ENCODE results near the gene SPDYE4.

The SPDYE4 gene

DNA sequence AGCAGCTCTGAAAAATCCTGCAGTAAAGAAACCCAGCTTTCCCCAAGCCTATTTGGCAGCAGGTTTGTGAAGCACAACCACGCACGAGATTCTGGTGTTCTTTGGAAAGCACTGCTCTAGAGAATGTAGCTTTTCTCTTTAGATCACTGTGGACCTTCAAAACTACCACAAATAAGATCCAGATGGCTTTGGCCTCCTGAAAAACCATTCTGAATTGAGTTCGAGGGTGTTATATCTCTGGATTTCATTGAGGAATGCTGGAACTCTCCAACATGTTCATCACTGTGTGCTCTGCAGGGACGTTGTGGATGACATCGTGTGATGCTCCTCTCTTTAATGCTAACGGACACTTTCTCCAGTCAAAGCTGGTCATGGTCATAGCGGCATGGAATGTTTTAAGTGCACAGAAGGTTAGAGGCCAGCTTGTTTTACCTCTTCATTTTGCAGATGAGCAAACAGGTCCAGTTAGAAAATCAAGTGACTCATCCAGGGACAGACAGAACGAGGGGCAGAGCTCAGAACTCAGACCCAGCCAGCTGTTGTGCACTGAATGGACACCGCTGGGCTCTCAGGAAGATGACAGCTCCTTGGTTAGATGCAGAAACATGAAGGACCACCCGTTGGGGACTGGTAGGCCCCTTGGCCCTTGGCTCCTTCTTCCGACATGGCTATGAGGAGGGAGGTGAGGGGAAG lies 50.9 kb downstream of the SPDYE4 start:
- no peaks in the 10 kb centered on the region for H3K27me3 ChIP-seq
- H3K4me1 ChIP-seq (ENCODE audit: control insufficient read depth in 1 of 2, insufficient read depth in 1 of 2, low read depth in 1 of 2, low read length in 1 of 2) = no peaks in the 10 kb centered on the region
- H3K4me3 ChIP-seq (ENCODE audit: low read depth in 1 of 2, low read length in 1 of 2) = no peak overlapping the region
- H3K27ac ChIP-seq = no peak overlapping the region
- TF ChIP-seq, protein P1, sequence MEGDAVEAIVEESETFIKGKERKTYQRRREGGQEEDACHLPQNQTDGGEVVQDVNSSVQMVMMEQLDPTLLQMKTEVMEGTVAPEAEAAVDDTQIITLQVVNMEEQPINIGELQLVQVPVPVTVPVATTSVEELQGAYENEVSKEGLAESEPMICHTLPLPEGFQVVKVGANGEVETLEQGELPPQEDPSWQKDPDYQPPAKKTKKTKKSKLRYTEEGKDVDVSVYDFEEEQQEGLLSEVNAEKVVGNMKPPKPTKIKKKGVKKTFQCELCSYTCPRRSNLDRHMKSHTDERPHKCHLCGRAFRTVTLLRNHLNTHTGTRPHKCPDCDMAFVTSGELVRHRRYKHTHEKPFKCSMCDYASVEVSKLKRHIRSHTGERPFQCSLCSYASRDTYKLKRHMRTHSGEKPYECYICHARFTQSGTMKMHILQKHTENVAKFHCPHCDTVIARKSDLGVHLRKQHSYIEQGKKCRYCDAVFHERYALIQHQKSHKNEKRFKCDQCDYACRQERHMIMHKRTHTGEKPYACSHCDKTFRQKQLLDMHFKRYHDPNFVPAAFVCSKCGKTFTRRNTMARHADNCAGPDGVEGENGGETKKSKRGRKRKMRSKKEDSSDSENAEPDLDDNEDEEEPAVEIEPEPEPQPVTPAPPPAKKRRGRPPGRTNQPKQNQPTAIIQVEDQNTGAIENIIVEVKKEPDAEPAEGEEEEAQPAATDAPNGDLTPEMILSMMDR (IDR thresholded peaks at IDR 0.05) = no peak
- no peaks in the 10 kb centered on the region for H3K36me3 ChIP-seq
- no peaks in the 10 kb centered on the region for H3K9me3 ChIP-seq

DNA sequence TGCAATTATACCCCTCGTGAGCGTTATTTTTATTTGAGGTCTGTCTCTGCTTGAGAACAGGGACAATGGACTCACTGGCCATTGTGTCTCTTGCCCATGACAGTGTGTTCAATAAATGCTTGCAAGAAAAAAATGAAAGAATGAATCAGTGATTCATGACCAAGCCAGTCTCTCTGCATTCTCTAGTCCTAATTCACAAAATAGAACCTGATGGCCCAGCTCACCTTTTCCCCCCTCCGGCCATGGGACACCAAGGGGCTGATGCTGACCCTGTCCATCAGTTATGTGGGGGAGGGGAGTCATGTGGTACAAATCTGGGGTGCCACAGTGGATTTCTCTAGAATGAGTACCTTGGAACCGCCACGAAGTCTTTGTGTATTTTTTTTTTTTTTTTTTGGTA lies 51.9 kb downstream of the SPDYE4 start:
- H3K36me3 ChIP-seq = no peaks in the 10 kb centered on the region
- TF ChIP-seq, protein P1 (IDR thresholded peaks at IDR 0.05) = no peak
- no peak overlapping the region for H3K4me3 ChIP-seq (ENCODE audit: low read depth in 1 of 2, low read length in 1 of 2)
- H3K9me3 ChIP-seq = no peaks in the 10 kb centered on the region
- H3K27me3 ChIP-seq = no peaks in the 10 kb centered on the region
- H3K27ac ChIP-seq = no peak overlapping the region
- H3K4me1 ChIP-seq (ENCODE audit: control insufficient read depth in 1 of 2, insufficient read depth in 1 of 2, low read depth in 1 of 2, low read length in 1 of 2) = no peaks in the 10 kb centered on the region

DNA sequence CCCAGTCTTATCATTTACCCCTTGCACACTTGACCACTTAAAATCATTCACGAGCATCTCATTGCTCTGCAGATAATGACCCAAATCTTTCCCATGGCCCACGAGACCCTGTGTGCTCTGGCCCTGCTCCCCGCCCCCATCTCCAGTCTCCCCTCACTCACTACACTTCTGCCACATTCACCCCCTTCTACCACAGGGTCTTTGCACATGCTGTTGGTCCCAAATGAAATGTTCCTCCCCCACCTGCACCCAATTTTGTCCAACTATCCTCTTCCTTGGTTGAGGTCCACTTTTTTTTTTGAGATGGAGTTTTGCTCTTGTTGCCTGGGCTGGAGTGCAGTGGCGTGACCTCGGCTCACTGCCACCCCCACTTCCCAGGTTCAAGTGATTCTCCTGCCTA lies 52.9 kb downstream of the SPDYE4 start:
- Histone ChIP-seq H3K27ac (no peak overlapping the region), H3K27me3 (no peaks in the 10 kb centered on the region), H3K9me3 (no peaks in the 10 kb centered on the region), H3K4me1 (ENCODE audit: control insufficient read depth in 1 of 2, insufficient read depth in 1 of 2, low read depth in 1 of 2, low read length in 1 of 2) (no peaks in the 10 kb centered on the region), H3K36me3 (no peaks in the 10 kb centered on the region), H3K4me3 (ENCODE audit: low read depth in 1 of 2, low read length in 1 of 2) (no peak overlapping the region)
- TF ChIP-seq, protein P1 (IDR thresholded peaks at IDR 0.05) = no peak

DNA sequence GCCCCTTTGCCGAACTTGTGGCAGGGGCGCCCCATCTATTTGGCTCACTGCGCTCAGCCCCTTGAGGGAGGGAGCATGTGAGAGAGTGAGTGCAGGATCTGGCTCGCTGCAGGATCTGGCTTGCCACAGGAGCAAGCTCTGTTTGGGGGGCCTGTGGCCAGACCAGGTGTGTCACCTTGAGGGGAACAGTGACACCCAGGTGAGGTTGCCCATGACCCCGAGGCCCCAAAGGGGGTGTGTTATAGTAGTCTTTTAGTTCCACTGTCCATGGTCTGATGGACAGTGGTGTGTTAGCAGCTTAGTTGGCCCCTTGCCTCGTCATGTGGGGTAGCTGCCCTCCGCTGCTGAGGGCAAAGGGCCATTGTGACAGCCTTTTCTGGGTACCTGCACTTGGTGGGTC lies 55.3 kb downstream of the SPDYE4 start:
- TF ChIP-seq, protein P1 (IDR thresholded peaks at IDR 0.05) = no peak
- no peaks in the 10 kb centered on the region for H3K4me1 ChIP-seq (ENCODE audit: control insufficient read depth in 1 of 2, insufficient read depth in 1 of 2, low read depth in 1 of 2, low read length in 1 of 2)
- no peak overlapping the region for H3K27ac ChIP-seq
- no peaks in the 10 kb centered on the region for H3K9me3 ChIP-seq
- no peak overlapping the region for H3K4me3 ChIP-seq (ENCODE audit: low read depth in 1 of 2, low read length in 1 of 2)
- H3K36me3 ChIP-seq = no peaks in the 10 kb centered on the region
- H3K27me3 ChIP-seq = peaks cover 6% of the 10 kb centered on the region

DNA sequence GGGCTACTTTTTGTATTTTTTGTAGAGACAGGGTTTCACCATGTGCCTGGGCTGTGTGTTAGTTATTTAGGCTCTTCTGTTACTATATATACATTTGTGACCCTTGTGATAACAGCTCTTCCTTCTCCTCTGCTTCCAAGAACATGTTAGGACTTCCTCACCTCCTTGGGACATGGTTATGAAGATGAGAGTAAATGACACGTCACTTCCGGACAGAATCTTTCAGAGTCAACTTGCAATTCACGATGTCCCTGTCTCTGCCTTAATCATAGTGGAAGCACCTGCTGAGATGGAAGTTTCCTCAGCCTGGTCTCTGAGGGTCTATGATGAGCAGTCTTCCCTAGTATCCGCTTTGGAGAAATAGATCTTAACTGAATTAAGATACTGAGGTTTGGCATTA lies 56.6 kb downstream of the SPDYE4 start:
- no peak overlapping the region for H3K4me3 ChIP-seq (ENCODE audit: low read depth in 1 of 2, low read length in 1 of 2)
- no peaks in the 10 kb centered on the region for H3K4me1 ChIP-seq (ENCODE audit: control insufficient read depth in 1 of 2, insufficient read depth in 1 of 2, low read depth in 1 of 2, low read length in 1 of 2)
- H3K27ac ChIP-seq = no peak overlapping the region
- TF ChIP-seq, protein P1 (IDR thresholded peaks at IDR 0.05) = no peak
- H3K36me3 ChIP-seq = no peaks in the 10 kb centered on the region
- no peaks in the 10 kb centered on the region for H3K9me3 ChIP-seq
- H3K27me3 ChIP-seq = peaks cover 7% of the 10 kb centered on the region

Measured in neutrophil (primary cell).